GM23338 (cell line): ENCODE measurements around the gene KIAA1328. TPM values are rescaled to one million over a fixed set of nuclear protein-coding genes. Genes with fewer than 3 reads are reported as not detected.

Source experiments
- ATAC-seq: fragments of 200-7000 bp; cut with Tn5 transposase; 3 replicates; pipeline ENCODE4 v1.9.1; 2020
- DNase-seq: peaks from one replicate; pipeline ENCODE4 v3.0.0-alpha.2; 2015; ENCODE audit warnings: low spot score
- H2AFZ ChIP-seq: fragments of 200-600 bp; sonication (generic); 2 replicates; pipeline ENCODE4 v1.8.0; 2016; ENCODE audit warnings: antibody characterized with exemption, mild to moderate bottlenecking, moderate library complexity
- H3F3A ChIP-seq: fragments of 200-600 bp; sonication (generic); replicated peaks from 2 replicates; pipeline ENCODE4 v1.8.0; 2017; ENCODE audit warnings: antibody characterized with exemption, mixed run types, low read depth
- H3K27ac ChIP-seq: fragments of 200-600 bp; sonication (generic); 2 replicates; pipeline ENCODE4 v1.6.1; 2016; ENCODE audit warnings: low read depth
- H3K27me3 ChIP-seq: fragments of 200-600 bp; sonication (generic); 2 replicates; pipeline ENCODE4 v1.8.0; 2016; ENCODE audit warnings: mild to moderate bottlenecking, mixed run types, moderate library complexity; ENCODE audit not compliant: insufficient read depth
- H3K36me3 ChIP-seq: fragments of 200-600 bp; sonication (generic); 2 replicates; pipeline ENCODE4 v1.8.0; 2016; ENCODE audit warnings: mild to moderate bottlenecking; ENCODE audit not compliant: insufficient read depth
- H3K4me1 ChIP-seq: fragments of 200-600 bp; sonication (generic); 2 replicates; pipeline ENCODE4 v1.8.0; 2016; ENCODE audit warnings: mild to moderate bottlenecking, moderate library complexity; ENCODE audit not compliant: insufficient read depth
- H3K4me2 ChIP-seq: fragments of 200-600 bp; sonication (generic); 2 replicates; pipeline ENCODE4 v1.7.1; 2017; ENCODE audit warnings: mixed run types
- H3K4me3 ChIP-seq: fragments of 200-600 bp; sonication (generic); 2 replicates; pipeline ENCODE4 v1.6.1; 2016; ENCODE audit warnings: mixed run types
- H3K79me2 ChIP-seq: fragments of 200-600 bp; sonication (generic); replicated peaks from 2 replicates; pipeline ENCODE4 v1.8.0; 2017; ENCODE audit warnings: mild to moderate bottlenecking; ENCODE audit not compliant: insufficient read depth
- H3K9me2 ChIP-seq: fragments of 200-600 bp; sonication (generic); 2 replicates; pipeline ENCODE4 v1.8.0; 2017; ENCODE audit not compliant: insufficient read depth
- H4K20me1 ChIP-seq: fragments of 200-600 bp; sonication (generic); replicated peaks from 2 replicates; pipeline ENCODE4 v1.8.0; 2017; ENCODE audit warnings: mild to moderate bottlenecking; ENCODE audit not compliant: insufficient read depth
- H3K27ac Mint-ChIP-seq: 2 replicates; pipeline ENCODE4 v1.8.0; 2020; ENCODE audit warnings: inconsistent platforms, mild to moderate bottlenecking, moderate library complexity, mixed read lengths
- H3K27me3 Mint-ChIP-seq: 3 replicates; pipeline ENCODE4 v1.8.0; 2022; ENCODE audit warnings: low read depth, mild to moderate bottlenecking, moderate library complexity, mixed read lengths, inconsistent platforms; ENCODE audit not compliant: insufficient read depth, poor library complexity
- H3K36me3 Mint-ChIP-seq: 3 replicates; pipeline ENCODE4 v1.8.0; 2021; ENCODE audit warnings: low read depth, mild to moderate bottlenecking, inconsistent platforms, moderate library complexity, mixed read lengths
- H3K4me1 Mint-ChIP-seq: 3 replicates; pipeline ENCODE4 v1.8.0; 2020; ENCODE audit warnings: mild to moderate bottlenecking, inconsistent platforms, mixed read lengths
- H3K4me3 Mint-ChIP-seq: 3 replicates; pipeline ENCODE4 v1.8.0; 2021; ENCODE audit warnings: moderate library complexity, mild to moderate bottlenecking, inconsistent platforms, mixed read lengths
- H3K9me3 Mint-ChIP-seq: 3 replicates; pipeline ENCODE4 v1.8.0; 2020; ENCODE audit warnings: moderate library complexity, mild to moderate bottlenecking, inconsistent platforms, mixed read lengths
- CREB1 ChIP-seq: fragments of 250-450 bp; sonication (Bioruptor Pico); IDR thresholded peaks from 2 replicates; pipeline ENCODE4 v1.5.0; 2020; ENCODE audit warnings: low read depth, mild to moderate bottlenecking, moderate library complexity
- EZH2 ChIP-seq: fragments of 200-600 bp; sonication (generic); IDR thresholded peaks from one replicate; pipeline ENCODE4 v1.8.0; 2017; ENCODE audit warnings: antibody characterized with exemption, mild to moderate bottlenecking, low read depth; ENCODE audit not compliant: unreplicated experiment
- EZH2phosphoT487 ChIP-seq: fragments of 200-600 bp; sonication (generic); IDR thresholded peaks from one replicate; pipeline ENCODE4 v1.8.1; 2018; ENCODE audit warnings: antibody characterized with exemption; ENCODE audit not compliant: unreplicated experiment
- JUNB ChIP-seq: IDR thresholded peaks from one replicate; pipeline ENCODE4 v1.6.1; 2016; ENCODE audit warnings: antibody characterized with exemption; ENCODE audit not compliant: unreplicated experiment
- NANOG ChIP-seq: IDR thresholded peaks from 2 replicates; pipeline ENCODE4 v1.6.1; 2016; ENCODE audit warnings: antibody characterized with exemption, borderline replicate concordance
- POLR2AphosphoS5 ChIP-seq: IDR thresholded peaks from 2 replicates; pipeline ENCODE4 v1.6.1; 2016; ENCODE audit warnings: antibody characterized with exemption, low read depth
- STAT1 ChIP-seq: IDR thresholded peaks from one replicate; pipeline ENCODE4 v1.6.1; 2016; ENCODE audit warnings: antibody characterized with exemption; ENCODE audit not compliant: unreplicated experiment
- ZNF114 ChIP-seq: fragments of 250-450 bp; sonication (Bioruptor Pico); IDR thresholded peaks from 2 replicates; pipeline ENCODE4 v1.5.0; 2020; ENCODE audit warnings: mild to moderate bottlenecking, moderate library complexity
- ZNF331 ChIP-seq: fragments of 250-450 bp; sonication (Bioruptor Pico); IDR thresholded peaks from 2 replicates; pipeline ENCODE4 v1.5.0; 2020; ENCODE audit warnings: low read depth, mild to moderate bottlenecking, moderate library complexity
- polyA plus RNA-seq: library from polyadenylated mRNA; unstranded; fragments of >200 nt; fragmentation: Nextera tagmentation; extraction: Ambion mirVana; gene quantifications from 2 replicates; pipeline ENCODE4 v1.2.1, GENCODE V29; 2016
- total RNA-seq: library from RNA; depleted of rRNA; stranded (reverse); fragments of >200 nt; shearing (Covaris generic); gene quantifications from 2 replicates; pipeline ENCODE4 v1.2.3, GENCODE V29; 2014
- TF ChIP-seq, protein P1 (sequence below), 2 experiments: fragments of 200-600 bp in 1 of 2; sonication (generic) in 1 of 2; conservative IDR thresholded peaks; 2 replicates each; pipeline versions ENCODE4 v1.5.1 to v1.6.1; 2016 to 2017; ENCODE audit warnings: antibody characterized with exemption in 2 of 2, low read depth in 2 of 2, mild to moderate bottlenecking in 2 of 2, moderate library complexity in 1 of 2
- TF ChIP-seq, protein P2 (sequence below): IDR thresholded peaks from one replicate; pipeline ENCODE4 v1.6.1; 2018; ENCODE audit warnings: antibody characterized with exemption; ENCODE audit not compliant: unreplicated experiment
- TF ChIP-seq, protein P3 (sequence below): fragments of 250-450 bp; sonication (Bioruptor Pico); IDR thresholded peaks from 2 replicates; pipeline ENCODE4 v1.5.0; 2020; ENCODE audit warnings: mild to moderate bottlenecking, moderate library complexity
- TF ChIP-seq, protein P4 (sequence below): IDR thresholded peaks from 2 replicates; pipeline ENCODE4 v1.6.1; 2016; ENCODE audit warnings: antibody characterized with exemption

KIAA1328 gene
- total and polyA plus RNA-seq, 2 experiments from 2014 or later = 5.2 to 8.4 TPM

DNA sequence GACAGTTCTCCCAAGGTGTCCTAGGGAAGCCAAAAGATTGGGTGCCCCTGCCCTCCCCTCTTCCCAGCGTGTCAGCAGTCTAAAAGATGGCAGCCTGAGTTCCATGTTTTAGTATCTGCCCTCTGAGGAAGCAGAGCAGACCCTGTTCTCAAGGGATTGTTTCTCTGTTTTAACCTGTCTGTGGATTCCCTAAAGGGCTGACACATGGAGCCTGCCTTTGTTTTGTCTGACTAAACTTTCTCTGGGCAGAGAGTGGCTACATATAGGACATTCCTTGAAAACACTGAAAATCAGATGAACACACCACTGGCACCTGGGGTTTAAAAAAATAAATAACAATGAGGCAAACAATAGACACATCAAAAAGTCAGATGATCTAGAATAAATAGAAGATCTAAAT, 337.6 kb downstream of the KIAA1328 start:
- Histone ChIP-seq H3K79me2 (no peaks in the 10 kb centered on the region), H3K4me3 (no peak overlapping the region), H3K4me1 (peaks cover 16% of the 10 kb centered on the region; the same call in 1 of the 2 replicates), H3F3A (no peaks in the 10 kb centered on the region), H3K27me3 (no peaks in the 10 kb centered on the region), H2AFZ (no peak overlapping the region), H3K9me2 (no peaks in the 10 kb centered on the region), H3K27ac (no peak overlapping the region), H3K4me2 (no peak overlapping the region), H4K20me1 (no peaks in the 10 kb centered on the region), H3K36me3 (no peaks in the 10 kb centered on the region)
- Mint-ChIP-seq H3K9me3 (no peaks in the 10 kb centered on the region; the same call in 2 of the 3 replicates), H3K36me3 (0 out of 3 replicates have a peak, but pooled peaks cover 4% of the 10 kb centered on the region), H3K27me3 (no peaks in the 10 kb centered on the region), H3K27ac (no peak overlapping the region), H3K4me1 (peaks cover 32% of the 10 kb centered on the region), H3K4me3 (no peak overlapping the region)
- DNase-seq = no peak
- TF ChIP-seq, protein P1, sequence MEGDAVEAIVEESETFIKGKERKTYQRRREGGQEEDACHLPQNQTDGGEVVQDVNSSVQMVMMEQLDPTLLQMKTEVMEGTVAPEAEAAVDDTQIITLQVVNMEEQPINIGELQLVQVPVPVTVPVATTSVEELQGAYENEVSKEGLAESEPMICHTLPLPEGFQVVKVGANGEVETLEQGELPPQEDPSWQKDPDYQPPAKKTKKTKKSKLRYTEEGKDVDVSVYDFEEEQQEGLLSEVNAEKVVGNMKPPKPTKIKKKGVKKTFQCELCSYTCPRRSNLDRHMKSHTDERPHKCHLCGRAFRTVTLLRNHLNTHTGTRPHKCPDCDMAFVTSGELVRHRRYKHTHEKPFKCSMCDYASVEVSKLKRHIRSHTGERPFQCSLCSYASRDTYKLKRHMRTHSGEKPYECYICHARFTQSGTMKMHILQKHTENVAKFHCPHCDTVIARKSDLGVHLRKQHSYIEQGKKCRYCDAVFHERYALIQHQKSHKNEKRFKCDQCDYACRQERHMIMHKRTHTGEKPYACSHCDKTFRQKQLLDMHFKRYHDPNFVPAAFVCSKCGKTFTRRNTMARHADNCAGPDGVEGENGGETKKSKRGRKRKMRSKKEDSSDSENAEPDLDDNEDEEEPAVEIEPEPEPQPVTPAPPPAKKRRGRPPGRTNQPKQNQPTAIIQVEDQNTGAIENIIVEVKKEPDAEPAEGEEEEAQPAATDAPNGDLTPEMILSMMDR (conservative IDR thresholded peaks at IDR 0.05; ENCODE audit: low read depth in 2 of 2) = no peak
- TF ChIP-seq STAT1 (no peak), CREB1 (CRISPR knock-in tag) (no peak), NANOG (no peak), JUNB (no peak), EZH2 (no peak), POLR2AphosphoS5 (no peak), EZH2phosphoT487 (no peak), ZNF114 (CRISPR knock-in tag) (no peak), ZNF331 (CRISPR knock-in tag) (no peak)
- TF ChIP-seq, protein P2, sequence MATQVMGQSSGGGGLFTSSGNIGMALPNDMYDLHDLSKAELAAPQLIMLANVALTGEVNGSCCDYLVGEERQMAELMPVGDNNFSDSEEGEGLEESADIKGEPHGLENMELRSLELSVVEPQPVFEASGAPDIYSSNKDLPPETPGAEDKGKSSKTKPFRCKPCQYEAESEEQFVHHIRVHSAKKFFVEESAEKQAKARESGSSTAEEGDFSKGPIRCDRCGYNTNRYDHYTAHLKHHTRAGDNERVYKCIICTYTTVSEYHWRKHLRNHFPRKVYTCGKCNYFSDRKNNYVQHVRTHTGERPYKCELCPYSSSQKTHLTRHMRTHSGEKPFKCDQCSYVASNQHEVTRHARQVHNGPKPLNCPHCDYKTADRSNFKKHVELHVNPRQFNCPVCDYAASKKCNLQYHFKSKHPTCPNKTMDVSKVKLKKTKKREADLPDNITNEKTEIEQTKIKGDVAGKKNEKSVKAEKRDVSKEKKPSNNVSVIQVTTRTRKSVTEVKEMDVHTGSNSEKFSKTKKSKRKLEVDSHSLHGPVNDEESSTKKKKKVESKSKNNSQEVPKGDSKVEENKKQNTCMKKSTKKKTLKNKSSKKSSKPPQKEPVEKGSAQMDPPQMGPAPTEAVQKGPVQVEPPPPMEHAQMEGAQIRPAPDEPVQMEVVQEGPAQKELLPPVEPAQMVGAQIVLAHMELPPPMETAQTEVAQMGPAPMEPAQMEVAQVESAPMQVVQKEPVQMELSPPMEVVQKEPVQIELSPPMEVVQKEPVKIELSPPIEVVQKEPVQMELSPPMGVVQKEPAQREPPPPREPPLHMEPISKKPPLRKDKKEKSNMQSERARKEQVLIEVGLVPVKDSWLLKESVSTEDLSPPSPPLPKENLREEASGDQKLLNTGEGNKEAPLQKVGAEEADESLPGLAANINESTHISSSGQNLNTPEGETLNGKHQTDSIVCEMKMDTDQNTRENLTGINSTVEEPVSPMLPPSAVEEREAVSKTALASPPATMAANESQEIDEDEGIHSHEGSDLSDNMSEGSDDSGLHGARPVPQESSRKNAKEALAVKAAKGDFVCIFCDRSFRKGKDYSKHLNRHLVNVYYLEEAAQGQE = no peak
- TF ChIP-seq, protein P3, sequence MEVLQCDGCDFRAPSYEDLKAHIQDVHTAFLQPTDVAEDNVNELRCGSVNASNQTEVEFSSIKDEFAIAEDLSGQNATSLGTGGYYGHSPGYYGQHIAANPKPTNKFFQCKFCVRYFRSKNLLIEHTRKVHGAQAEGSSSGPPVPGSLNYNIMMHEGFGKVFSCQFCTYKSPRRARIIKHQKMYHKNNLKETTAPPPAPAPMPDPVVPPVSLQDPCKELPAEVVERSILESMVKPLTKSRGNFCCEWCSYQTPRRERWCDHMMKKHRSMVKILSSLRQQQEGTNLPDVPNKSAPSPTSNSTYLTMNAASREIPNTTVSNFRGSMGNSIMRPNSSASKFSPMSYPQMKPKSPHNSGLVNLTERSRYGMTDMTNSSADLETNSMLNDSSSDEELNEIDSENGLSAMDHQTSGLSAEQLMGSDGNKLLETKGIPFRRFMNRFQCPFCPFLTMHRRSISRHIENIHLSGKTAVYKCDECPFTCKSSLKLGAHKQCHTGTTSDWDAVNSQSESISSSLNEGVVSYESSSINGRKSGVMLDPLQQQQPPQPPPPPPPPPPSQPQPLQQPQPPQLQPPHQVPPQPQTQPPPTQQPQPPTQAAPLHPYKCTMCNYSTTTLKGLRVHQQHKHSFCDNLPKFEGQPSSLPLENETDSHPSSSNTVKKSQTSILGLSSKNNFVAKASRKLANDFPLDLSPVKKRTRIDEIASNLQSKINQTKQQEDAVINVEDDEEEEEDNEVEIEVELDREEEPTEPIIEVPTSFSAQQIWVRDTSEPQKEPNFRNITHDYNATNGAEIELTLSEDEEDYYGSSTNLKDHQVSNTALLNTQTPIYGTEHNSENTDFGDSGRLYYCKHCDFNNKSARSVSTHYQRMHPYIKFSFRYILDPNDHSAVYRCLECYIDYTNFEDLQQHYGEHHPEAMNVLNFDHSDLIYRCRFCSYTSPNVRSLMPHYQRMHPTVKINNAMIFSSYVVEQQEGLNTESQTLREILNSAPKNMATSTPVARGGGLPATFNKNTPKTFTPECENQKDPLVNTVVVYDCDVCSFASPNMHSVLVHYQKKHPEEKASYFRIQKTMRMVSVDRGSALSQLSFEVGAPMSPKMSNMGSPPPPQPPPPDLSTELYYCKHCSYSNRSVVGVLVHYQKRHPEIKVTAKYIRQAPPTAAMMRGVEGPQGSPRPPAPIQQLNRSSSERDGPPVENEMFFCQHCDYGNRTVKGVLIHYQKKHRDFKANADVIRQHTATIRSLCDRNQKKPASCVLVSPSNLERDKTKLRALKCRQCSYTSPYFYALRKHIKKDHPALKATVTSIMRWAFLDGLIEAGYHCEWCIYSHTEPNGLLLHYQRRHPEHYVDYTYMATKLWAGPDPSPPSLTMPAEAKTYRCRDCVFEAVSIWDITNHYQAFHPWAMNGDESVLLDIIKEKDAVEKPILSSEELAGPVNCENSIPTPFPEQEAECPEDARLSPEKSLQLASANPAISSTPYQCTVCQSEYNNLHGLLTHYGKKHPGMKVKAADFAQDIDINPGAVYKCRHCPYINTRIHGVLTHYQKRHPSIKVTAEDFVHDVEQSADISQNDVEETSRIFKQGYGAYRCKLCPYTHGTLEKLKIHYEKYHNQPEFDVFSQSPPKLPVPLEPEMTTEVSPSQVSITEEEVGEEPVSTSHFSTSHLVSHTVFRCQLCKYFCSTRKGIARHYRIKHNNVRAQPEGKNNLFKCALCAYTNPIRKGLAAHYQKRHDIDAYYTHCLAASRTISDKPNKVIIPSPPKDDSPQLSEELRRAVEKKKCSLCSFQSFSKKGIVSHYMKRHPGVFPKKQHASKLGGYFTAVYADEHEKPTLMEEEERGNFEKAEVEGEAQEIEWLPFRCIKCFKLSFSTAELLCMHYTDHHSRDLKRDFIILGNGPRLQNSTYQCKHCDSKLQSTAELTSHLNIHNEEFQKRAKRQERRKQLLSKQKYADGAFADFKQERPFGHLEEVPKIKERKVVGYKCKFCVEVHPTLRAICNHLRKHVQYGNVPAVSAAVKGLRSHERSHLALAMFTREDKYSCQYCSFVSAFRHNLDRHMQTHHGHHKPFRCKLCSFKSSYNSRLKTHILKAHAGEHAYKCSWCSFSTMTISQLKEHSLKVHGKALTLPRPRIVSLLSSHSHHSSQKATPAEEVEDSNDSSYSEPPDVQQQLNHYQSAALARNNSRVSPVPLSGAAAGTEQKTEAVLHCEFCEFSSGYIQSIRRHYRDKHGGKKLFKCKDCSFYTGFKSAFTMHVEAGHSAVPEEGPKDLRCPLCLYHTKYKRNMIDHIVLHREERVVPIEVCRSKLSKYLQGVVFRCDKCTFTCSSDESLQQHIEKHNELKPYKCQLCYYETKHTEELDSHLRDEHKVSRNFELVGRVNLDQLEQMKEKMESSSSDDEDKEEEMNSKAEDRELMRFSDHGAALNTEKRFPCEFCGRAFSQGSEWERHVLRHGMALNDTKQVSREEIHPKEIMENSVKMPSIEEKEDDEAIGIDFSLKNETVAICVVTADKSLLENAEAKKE (CRISPR knock-in tag) = no peak
- TF ChIP-seq, protein P4, sequence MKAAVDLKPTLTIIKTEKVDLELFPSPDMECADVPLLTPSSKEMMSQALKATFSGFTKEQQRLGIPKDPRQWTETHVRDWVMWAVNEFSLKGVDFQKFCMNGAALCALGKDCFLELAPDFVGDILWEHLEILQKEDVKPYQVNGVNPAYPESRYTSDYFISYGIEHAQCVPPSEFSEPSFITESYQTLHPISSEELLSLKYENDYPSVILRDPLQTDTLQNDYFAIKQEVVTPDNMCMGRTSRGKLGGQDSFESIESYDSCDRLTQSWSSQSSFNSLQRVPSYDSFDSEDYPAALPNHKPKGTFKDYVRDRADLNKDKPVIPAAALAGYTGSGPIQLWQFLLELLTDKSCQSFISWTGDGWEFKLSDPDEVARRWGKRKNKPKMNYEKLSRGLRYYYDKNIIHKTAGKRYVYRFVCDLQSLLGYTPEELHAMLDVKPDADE = no peak
- peak; percentile 33; the same call in 1 of the 3 replicates for ATAC-seq
